HepG2 (cell line): ENCODE measurements around the gene KMT2E. TPM values are rescaled to one million over a fixed set of nuclear protein-coding genes. Genes with fewer than 3 reads are reported as not detected.
A peak's percentile ranks its signal among the peaks of the same experiment; 100 is the strongest.

Experiments used
- AGO2 ChIP-seq: fragments of 200-400 bp; formaldehyde crosslinking; optimal IDR thresholded peaks from 2 replicates; pipeline ENCODE3; 2017; ENCODE audit warnings: mild to moderate bottlenecking, low read depth, low read length, moderate library complexity
- CBX5 ChIP-seq: sonication (generic); formaldehyde crosslinking; IDR thresholded peaks from 2 replicates; pipeline ENCODE4 v1.4.0; 2020; ENCODE audit warnings: missing genetic modification reagents, borderline replicate concordance
- CC2D1A ChIP-seq: sonication (generic); formaldehyde crosslinking; IDR thresholded peaks from 2 replicates; pipeline ENCODE4 v1.8.1; 2023; ENCODE audit warnings: mild to moderate bottlenecking, missing genetic modification reagents
- CHCHD3 ChIP-seq: sonication (generic); formaldehyde crosslinking; IDR thresholded peaks from 2 replicates; pipeline ENCODE4 v1.8.0; 2022; ENCODE audit warnings: mild to moderate bottlenecking, missing genetic modification reagents, moderate library complexity
- HIVEP1 ChIP-seq: sonication (generic); formaldehyde crosslinking; IDR thresholded peaks from 2 replicates; pipeline ENCODE4 v1.4.0; 2020; ENCODE audit warnings: mild to moderate bottlenecking, missing genetic modification reagents
- MXD4 ChIP-seq: IDR thresholded peaks from 2 replicates; pipeline ENCODE4 v1.6.1; 2016; ENCODE audit warnings: mild to moderate bottlenecking, missing biosample characterization, missing genetic modification reagents
- NCOA1 ChIP-seq: sonication (generic); formaldehyde crosslinking; IDR thresholded peaks from 2 replicates; pipeline ENCODE4 v1.9.0; 2021; ENCODE audit warnings: missing genetic modification reagents
- NCOR1 ChIP-seq: fragments of 200-600 bp; sonication (generic); IDR thresholded peaks from 2 replicates; pipeline ENCODE4 v1.7.0; 2017; ENCODE audit warnings: antibody characterized with exemption, low read length, borderline replicate concordance
- RFX3 ChIP-seq: IDR thresholded peaks from 2 replicates; pipeline ENCODE4 v1.6.1; 2016; ENCODE audit warnings: missing biosample characterization, missing genetic modification reagents
- RFXAP ChIP-seq: sonication (generic); formaldehyde crosslinking; IDR thresholded peaks from 2 replicates; pipeline ENCODE4 v1.4.0; 2020; ENCODE audit warnings: missing genetic modification reagents, borderline replicate concordance
- THYN1 ChIP-seq: sonication (generic); formaldehyde crosslinking; IDR thresholded peaks from 2 replicates; pipeline ENCODE4 v1.8.1; 2023; ENCODE audit warnings: low read depth, mild to moderate bottlenecking, moderate library complexity, missing genetic modification reagents, borderline replicate concordance
- ZFYVE20 ChIP-seq: sonication (generic); formaldehyde crosslinking; IDR thresholded peaks from 2 replicates; pipeline ENCODE4 v1.8.0; 2023; ENCODE audit warnings: low read depth, mild to moderate bottlenecking, moderate library complexity, missing genetic modification reagents, borderline replicate concordance
- ZIK1 ChIP-seq: sonication (generic); formaldehyde crosslinking; IDR thresholded peaks from 2 replicates; pipeline ENCODE4 v1.5.0; 2020; ENCODE audit warnings: mild to moderate bottlenecking, low read depth, missing genetic modification reagents, borderline replicate concordance
- ZNF224 ChIP-seq: sonication (generic); formaldehyde crosslinking; IDR thresholded peaks from 2 replicates; pipeline ENCODE4 v1.5.0; 2020; ENCODE audit warnings: mild to moderate bottlenecking, missing genetic modification reagents
- ZNF558 ChIP-seq: sonication (generic); formaldehyde crosslinking; IDR thresholded peaks from 2 replicates; pipeline ENCODE4 v1.9.0; 2022; ENCODE audit warnings: mild to moderate bottlenecking, missing genetic modification reagents, borderline replicate concordance
- ZNF589 ChIP-seq: sonication (generic); formaldehyde crosslinking; conservative IDR thresholded peaks from 2 replicates; pipeline ENCODE4 v1.8.0; 2022; ENCODE audit warnings: mild to moderate bottlenecking, moderate library complexity, missing genetic modification reagents
- ZNF761 ChIP-seq: sonication (generic); formaldehyde crosslinking; conservative IDR thresholded peaks from 2 replicates; pipeline ENCODE4 v1.4.0; 2020; ENCODE audit warnings: mild to moderate bottlenecking, missing genetic modification reagents
- polyA plus RNA-seq, 8 experiments: library from polyadenylated mRNA; depleted of rRNA in 3 of 8; stranded (reverse) in 7 of 8; unstranded in 1 of 8; fragments of >200 nt; fragmentation: Illumina TruSeq in 4 of 8; extraction: Trizol in 4 of 8; gene quantifications; 2 replicates each; pipeline versions ENCODE4 v1.2.1 to v1.2.3, GENCODE V29; 2011 to 2016; ENCODE audit warnings: low read depth in 4 of 8, missing spikeins in 1 of 8, mixed read lengths in 1 of 8; ENCODE audit not compliant: insufficient read depth in 1 of 8
- total RNA-seq, 5 experiments: library from RNA; depleted of rRNA; stranded (reverse); fragments of >200 nt; fragmentation: Illumina TruSeq; extraction: Trizol; gene quantifications; 2 replicates each; pipeline ENCODE4 v1.2.3, GENCODE V29; 2016; ENCODE audit warnings: low read depth in 1 of 5
- TF ChIP-seq, protein P1 (sequence below): sonication (generic); formaldehyde crosslinking; IDR thresholded peaks from 2 replicates; pipeline ENCODE4 v1.5.1; 2020; ENCODE audit warnings: missing genetic modification reagents, mild to moderate bottlenecking, borderline replicate concordance
- TF ChIP-seq, protein P2 (sequence below): sonication (generic); formaldehyde crosslinking; conservative IDR thresholded peaks from 2 replicates; pipeline ENCODE4 v1.4.0; 2020; ENCODE audit warnings: missing genetic modification reagents

KMT2E gene
- total and polyA plus RNA-seq, 2 of the 13 experiments (the other 11 are each of a cell fraction or from before 2014, with no cell fraction given) = 6.3 to 24.4 TPM

DNA sequence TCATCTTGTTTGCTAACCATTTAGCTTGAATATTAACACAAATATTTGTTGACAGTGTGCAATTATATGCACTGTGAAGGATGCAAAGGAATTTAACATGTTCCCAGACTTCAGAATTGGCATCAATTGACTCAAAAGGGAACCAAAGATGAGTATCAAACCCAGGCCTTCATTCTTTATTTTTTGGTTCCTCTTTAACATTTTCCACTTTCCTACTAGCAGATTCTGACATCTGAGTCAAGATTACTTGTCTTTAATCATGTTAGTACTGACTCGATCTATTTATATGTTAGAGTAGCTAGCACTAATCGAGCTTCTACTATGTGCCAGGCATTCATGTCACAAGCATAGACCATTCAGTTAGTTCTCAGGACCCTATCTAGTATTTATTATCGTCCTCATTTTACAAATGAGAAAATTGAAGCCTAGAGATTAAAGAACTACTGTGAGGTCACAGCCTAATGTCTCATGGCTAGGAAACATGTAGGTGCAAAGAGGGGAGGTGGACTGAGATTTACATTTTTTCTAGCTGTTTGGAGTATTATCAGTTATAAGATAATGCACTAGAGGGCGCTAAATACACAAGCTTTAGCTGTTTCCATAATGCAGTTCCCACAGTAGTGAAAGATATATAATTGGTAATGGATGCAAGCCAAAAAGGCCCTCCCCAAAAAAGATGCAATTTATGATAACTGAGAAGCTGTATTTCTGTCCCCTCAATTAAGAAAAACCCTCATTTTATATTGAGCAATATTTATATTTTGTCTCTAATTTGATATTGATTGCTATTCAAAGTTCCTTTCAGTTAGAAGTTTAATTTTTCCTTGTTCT, 32.9 kb upstream of the KMT2E start (continued):
- TF ChIP-seq, protein P1, sequence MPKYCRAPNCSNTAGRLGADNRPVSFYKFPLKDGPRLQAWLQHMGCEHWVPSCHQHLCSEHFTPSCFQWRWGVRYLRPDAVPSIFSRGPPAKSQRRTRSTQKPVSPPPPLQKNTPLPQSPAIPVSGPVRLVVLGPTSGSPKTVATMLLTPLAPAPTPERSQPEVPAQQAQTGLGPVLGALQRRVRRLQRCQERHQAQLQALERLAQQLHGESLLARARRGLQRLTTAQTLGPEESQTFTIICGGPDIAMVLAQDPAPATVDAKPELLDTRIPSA (CRISPR knock-in tag) = no peak
- TF ChIP-seq ZNF761 (no peak), ZNF589 (CRISPR knock-in tag) (no peak), ZNF558 (CRISPR knock-in tag) (no peak), MXD4 (CRISPR knock-in tag) (0 out of 2 replicates have a peak, but pooled peaks have one; percentile 29), ZNF224 (CRISPR knock-in tag) (no peak), ZIK1 (CRISPR knock-in tag) (no peak), RFX3 (CRISPR knock-in tag) (no peak), RFXAP (no peak), NCOA1 (CRISPR knock-in tag) (no peak), CBX5 (CRISPR knock-in tag) (no peak), THYN1 (CRISPR knock-in tag) (no peak), AGO2 (peak; percentile 13), HIVEP1 (CRISPR knock-in tag) (no peak), ZFYVE20 (no peak), NCOR1 (no peak), CC2D1A (CRISPR knock-in tag) (no peak), CHCHD3 (no peak)
- TF ChIP-seq, protein P2, sequence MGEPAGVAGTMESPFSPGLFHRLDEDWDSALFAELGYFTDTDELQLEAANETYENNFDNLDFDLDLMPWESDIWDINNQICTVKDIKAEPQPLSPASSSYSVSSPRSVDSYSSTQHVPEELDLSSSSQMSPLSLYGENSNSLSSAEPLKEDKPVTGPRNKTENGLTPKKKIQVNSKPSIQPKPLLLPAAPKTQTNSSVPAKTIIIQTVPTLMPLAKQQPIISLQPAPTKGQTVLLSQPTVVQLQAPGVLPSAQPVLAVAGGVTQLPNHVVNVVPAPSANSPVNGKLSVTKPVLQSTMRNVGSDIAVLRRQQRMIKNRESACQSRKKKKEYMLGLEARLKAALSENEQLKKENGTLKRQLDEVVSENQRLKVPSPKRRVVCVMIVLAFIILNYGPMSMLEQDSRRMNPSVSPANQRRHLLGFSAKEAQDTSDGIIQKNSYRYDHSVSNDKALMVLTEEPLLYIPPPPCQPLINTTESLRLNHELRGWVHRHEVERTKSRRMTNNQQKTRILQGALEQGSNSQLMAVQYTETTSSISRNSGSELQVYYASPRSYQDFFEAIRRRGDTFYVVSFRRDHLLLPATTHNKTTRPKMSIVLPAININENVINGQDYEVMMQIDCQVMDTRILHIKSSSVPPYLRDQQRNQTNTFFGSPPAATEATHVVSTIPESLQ = no peak
